ENCODE results near the gene ROBO1. TPM values are rescaled to one million over a fixed set of nuclear protein-coding genes. Genes with fewer than 3 reads are reported as not detected.
"Not testable (repeated sequence)": the region's sequence is repeated elsewhere in the genome, so short reads cannot be mapped to it uniquely, and the experiment has no call there.

Gene ROBO1
- total RNA-seq, 1 donor from 2014 or later = 250 TPM

- H3K27me3 Mint-ChIP-seq (ENCODE audit: unreplicated experiment) = no peaks in the 10 kb centered on the region
- no peaks in the 10 kb centered on the region for H3K4me1 Mint-ChIP-seq (ENCODE audit: unreplicated experiment)
- no peak for DNase-seq (ENCODE audit: low spot score)
- no peaks in the 10 kb centered on the region for H3K9me3 Mint-ChIP-seq (ENCODE audit: unreplicated experiment)
- TF ChIP-seq CTCF (IDR thresholded peaks at IDR 0.05; ENCODE audit: unreplicated experiment) = no peak
- H3K4me3 Mint-ChIP-seq (ENCODE audit: unreplicated experiment) = no peak overlapping the region
- no peak overlapping the region for H3K27ac Mint-ChIP-seq (ENCODE audit: unreplicated experiment)
- no peaks in the 10 kb centered on the region for H3K36me3 Mint-ChIP-seq (ENCODE audit: low read depth, unreplicated experiment)
Measured at GRCh38 chr3:79809106-79809505, 41.3 kb upstream of the ROBO1 start.

GRCh38 chr3:79808515-79808914, 40.7 kb upstream of the ROBO1 start:
- H3K4me1 Mint-ChIP-seq (ENCODE audit: unreplicated experiment) = no peaks in the 10 kb centered on the region
- H3K27ac Mint-ChIP-seq (ENCODE audit: unreplicated experiment) = no peak overlapping the region
- H3K4me3 Mint-ChIP-seq (ENCODE audit: unreplicated experiment) = no peak overlapping the region
- DNase-seq (ENCODE audit: low spot score) = no peak
- H3K27me3 Mint-ChIP-seq (ENCODE audit: unreplicated experiment) = no peaks in the 10 kb centered on the region
- no peak for TF ChIP-seq CTCF (IDR thresholded peaks at IDR 0.05; ENCODE audit: unreplicated experiment)
- H3K36me3 Mint-ChIP-seq (ENCODE audit: low read depth, unreplicated experiment) = no peaks in the 10 kb centered on the region
- H3K9me3 Mint-ChIP-seq (ENCODE audit: unreplicated experiment) = no peaks in the 10 kb centered on the region

- not testable (repeated sequence) for H3K9me3 Mint-ChIP-seq (ENCODE audit: unreplicated experiment); DNase-seq (ENCODE audit: low spot score); H3K4me3 Mint-ChIP-seq (ENCODE audit: unreplicated experiment); H3K4me1 Mint-ChIP-seq (ENCODE audit: unreplicated experiment); H3K27ac Mint-ChIP-seq (ENCODE audit: unreplicated experiment); H3K27me3 Mint-ChIP-seq (ENCODE audit: unreplicated experiment); H3K36me3 Mint-ChIP-seq (ENCODE audit: low read depth, unreplicated experiment)
Measured at GRCh38 chr3:79790177-79790576, 22.4 kb upstream of the ROBO1 start.

GRCh38 chr3:79773291-79773690, 5.5 kb upstream of the ROBO1 start:
- Mint-ChIP-seq H3K27ac (ENCODE audit: unreplicated experiment) (no peak overlapping the region), H3K27me3 (ENCODE audit: unreplicated experiment) (no peaks in the 10 kb centered on the region), H3K4me1 (ENCODE audit: unreplicated experiment) (peaks cover 4% of the 10 kb centered on the region), H3K4me3 (ENCODE audit: unreplicated experiment) (peak overlapping the region; percentile 70), H3K9me3 (ENCODE audit: unreplicated experiment) (no peaks in the 10 kb centered on the region), H3K36me3 (ENCODE audit: low read depth, unreplicated experiment) (no peaks in the 10 kb centered on the region)
- DNase-seq (ENCODE audit: low spot score) = no peak
- no peak for TF ChIP-seq CTCF (IDR thresholded peaks at IDR 0.05; ENCODE audit: unreplicated experiment)

- no peak overlapping the region for H3K4me3 Mint-ChIP-seq (ENCODE audit: unreplicated experiment)
- no peaks in the 10 kb centered on the region for H3K9me3 Mint-ChIP-seq (ENCODE audit: unreplicated experiment)
- peaks cover 18% of the 10 kb centered on the region for H3K4me1 Mint-ChIP-seq (ENCODE audit: unreplicated experiment)
- no peak for TF ChIP-seq CTCF (IDR thresholded peaks at IDR 0.05; ENCODE audit: unreplicated experiment)
- H3K27me3 Mint-ChIP-seq (ENCODE audit: unreplicated experiment) = peaks cover 8% of the 10 kb centered on the region
- H3K36me3 Mint-ChIP-seq (ENCODE audit: low read depth, unreplicated experiment) = no peaks in the 10 kb centered on the region
- H3K27ac Mint-ChIP-seq (ENCODE audit: unreplicated experiment) = no peak overlapping the region
- no peak for DNase-seq (ENCODE audit: low spot score)
Measured at GRCh38 chr3:79769229-79769628, 1.4 kb upstream of the ROBO1 start.

All from endothelial cell (in vitro differentiated cells).